WI38 (cell line): ENCODE data around the gene ADAMTS18.

Experiments
- H3K4me3 ChIP-seq: 2 replicates; pipeline ENCODE4 v1.5.1; 2011; ENCODE audit warnings: low read depth, mild to moderate bottlenecking, control low read depth, low read length
- CTCF ChIP-seq: IDR thresholded peaks from 2 replicates; pipeline ENCODE4 v1.5.1; 2012; ENCODE audit warnings: low read depth, mild to moderate bottlenecking, control low read depth, low read length

ADAMTS18 gene

GRCh38 chr16:77300256-77300655 lies 134.6 kb downstream of the ADAMTS18 start:
- no peak overlapping the region for H3K4me3 ChIP-seq
- TF ChIP-seq CTCF = no peak

- TF ChIP-seq CTCF = no peak
- H3K4me3 ChIP-seq = no peak overlapping the region
Observed at GRCh38 chr16:77299395-77299794, 135.4 kb downstream of the ADAMTS18 start.

- H3K4me3 ChIP-seq = no peak overlapping the region
- no peak for TF ChIP-seq CTCF
Observed at GRCh38 chr16:77298418-77299360, 136.1 kb downstream of the ADAMTS18 start.

- no peak for TF ChIP-seq CTCF
- H3K4me3 ChIP-seq = no peak overlapping the region
Observed at GRCh38 chr16:77297996-77298395, 136.8 kb downstream of the ADAMTS18 start.

- no peak overlapping the region for H3K4me3 ChIP-seq
- TF ChIP-seq CTCF = no peak
Observed at GRCh38 chr16:77295896-77296295, 138.9 kb downstream of the ADAMTS18 start.

- TF ChIP-seq CTCF = no peak
- no peak overlapping the region for H3K4me3 ChIP-seq
Observed at GRCh38 chr16:77290451-77291115, 144.3 kb downstream of the ADAMTS18 start.

GRCh38 chr16:77289331-77289809 lies 145.5 kb downstream of the ADAMTS18 start:
- no peak overlapping the region for H3K4me3 ChIP-seq
- TF ChIP-seq CTCF = no peak
